8988T (cell line): ENCODE data around the gene ZDHHC21.
"Not testable (repeated sequence)": the region's sequence is repeated elsewhere in the genome, so short reads cannot be mapped to it uniquely, and the experiment has no call there.

Experiments used
- DNase-seq: peaks from one replicate; pipeline ENCODE4 v3.0.0; 2011

Gene ZDHHC21

GRCh38 chr9:14678776-14679175, 14.5 kb downstream of the ZDHHC21 start:
- DNase-seq, result no peak

GRCh38 chr9:14677872-14678271, 15.4 kb downstream of the ZDHHC21 start:
- DNase-seq, result no peak

- DNase-seq, result no peak
Measured at GRCh38 chr9:14677396-14677795, 15.8 kb downstream of the ZDHHC21 start.

- DNase-seq, result no peak
Measured at GRCh38 chr9:14674630-14675029, 18.6 kb downstream of the ZDHHC21 start.

- DNase-seq, result no peak
Measured at GRCh38 chr9:14671377-14671776, 21.9 kb downstream of the ZDHHC21 start.

GRCh38 chr9:14670718-14671117, 22.5 kb downstream of the ZDHHC21 start:
- no peak for DNase-seq

GRCh38 chr9:14664022-14664421, 29.2 kb downstream of the ZDHHC21 start:
- DNase-seq, result not testable (repeated sequence)

GRCh38 chr9:14662060-14662453, 31.2 kb downstream of the ZDHHC21 start:
- no peak for DNase-seq

- no peak for DNase-seq
Measured at GRCh38 chr9:14661421-14662059, 31.7 kb downstream of the ZDHHC21 start.

GRCh38 chr9:14660721-14661120, 32.5 kb downstream of the ZDHHC21 start:
- DNase-seq, result no peak

- no peak for DNase-seq
Measured at GRCh38 chr9:14654932-14655331, 38.3 kb downstream of the ZDHHC21 start.

GRCh38 chr9:14653511-14653910, 39.7 kb downstream of the ZDHHC21 start:
- no peak for DNase-seq

GRCh38 chr9:14652729-14653377, 40.4 kb downstream of the ZDHHC21 start:
- no peak for DNase-seq

GRCh38 chr9:14650596-14650995, 42.6 kb downstream of the ZDHHC21 start:
- no peak for DNase-seq

- DNase-seq, result no peak
Measured at GRCh38 chr9:14645648-14646047, 47.6 kb downstream of the ZDHHC21 start.

GRCh38 chr9:14640967-14641366, 52.3 kb downstream of the ZDHHC21 start:
- no peak for DNase-seq

- no peak for DNase-seq
Measured at GRCh38 chr9:14640294-14640693, 52.9 kb downstream of the ZDHHC21 start.

GRCh38 chr9:14633906-14634565, 59.2 kb downstream of the ZDHHC21 start:
- no peak for DNase-seq

- DNase-seq, result no peak
Measured at GRCh38 chr9:14633148-14633547, 60.1 kb downstream of the ZDHHC21 start.

- DNase-seq, result no peak
Measured at GRCh38 chr9:14627513-14627912, 65.7 kb downstream of the ZDHHC21 start.

- no peak for DNase-seq
Measured at GRCh38 chr9:14618836-14619420, 74.3 kb downstream of the ZDHHC21 start.

- DNase-seq, result no peak
Measured at GRCh38 chr9:14616188-14616982, 76.8 kb downstream of the ZDHHC21 start.

GRCh38 chr9:14608540-14608939, 84.7 kb downstream of the ZDHHC21 start:
- no peak for DNase-seq
